Measurements from ENCODE around the gene TBX3.

Gene TBX3

DNA sequence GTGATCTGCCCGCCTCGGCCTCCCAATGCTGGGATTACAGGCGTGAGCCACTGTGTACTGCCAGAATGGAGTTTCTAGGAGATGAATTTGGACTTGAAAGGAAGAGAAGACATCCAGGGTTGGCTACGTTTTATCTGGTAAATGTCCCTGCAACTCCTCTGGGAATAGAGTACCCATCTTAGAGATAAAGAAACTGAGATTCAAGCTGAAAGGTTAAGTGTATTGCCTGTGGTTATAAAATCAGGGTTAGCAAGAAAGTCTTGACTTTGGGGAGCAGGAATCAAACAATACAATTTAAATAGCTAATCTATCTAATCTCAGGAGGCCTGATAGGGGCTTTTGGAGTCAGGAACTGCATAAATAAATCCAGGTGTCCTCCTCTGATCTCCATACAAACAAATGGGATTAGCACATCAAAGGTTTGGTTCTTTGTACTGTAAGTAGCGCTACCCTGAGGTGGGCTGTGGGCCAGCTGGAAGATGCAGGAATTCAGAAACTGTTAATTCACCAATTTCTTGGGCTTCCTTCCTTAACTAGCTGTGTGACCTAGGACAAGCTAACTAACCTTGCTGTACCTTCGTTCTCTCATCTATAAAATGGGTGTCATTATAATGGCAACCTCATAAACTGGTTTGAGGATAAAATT, 45.1 kb downstream of the TBX3 start:
- no peak overlapping the region for H3K4me3 ChIP-seq (ENCODE audit: low read length)
- TF ChIP-seq, protein P1, sequence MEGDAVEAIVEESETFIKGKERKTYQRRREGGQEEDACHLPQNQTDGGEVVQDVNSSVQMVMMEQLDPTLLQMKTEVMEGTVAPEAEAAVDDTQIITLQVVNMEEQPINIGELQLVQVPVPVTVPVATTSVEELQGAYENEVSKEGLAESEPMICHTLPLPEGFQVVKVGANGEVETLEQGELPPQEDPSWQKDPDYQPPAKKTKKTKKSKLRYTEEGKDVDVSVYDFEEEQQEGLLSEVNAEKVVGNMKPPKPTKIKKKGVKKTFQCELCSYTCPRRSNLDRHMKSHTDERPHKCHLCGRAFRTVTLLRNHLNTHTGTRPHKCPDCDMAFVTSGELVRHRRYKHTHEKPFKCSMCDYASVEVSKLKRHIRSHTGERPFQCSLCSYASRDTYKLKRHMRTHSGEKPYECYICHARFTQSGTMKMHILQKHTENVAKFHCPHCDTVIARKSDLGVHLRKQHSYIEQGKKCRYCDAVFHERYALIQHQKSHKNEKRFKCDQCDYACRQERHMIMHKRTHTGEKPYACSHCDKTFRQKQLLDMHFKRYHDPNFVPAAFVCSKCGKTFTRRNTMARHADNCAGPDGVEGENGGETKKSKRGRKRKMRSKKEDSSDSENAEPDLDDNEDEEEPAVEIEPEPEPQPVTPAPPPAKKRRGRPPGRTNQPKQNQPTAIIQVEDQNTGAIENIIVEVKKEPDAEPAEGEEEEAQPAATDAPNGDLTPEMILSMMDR (conservative IDR thresholded peaks at IDR 0.05; ENCODE audit: low read length), result no peak
- DNase-seq (ENCODE audit: low read depth), result no peak

DNA sequence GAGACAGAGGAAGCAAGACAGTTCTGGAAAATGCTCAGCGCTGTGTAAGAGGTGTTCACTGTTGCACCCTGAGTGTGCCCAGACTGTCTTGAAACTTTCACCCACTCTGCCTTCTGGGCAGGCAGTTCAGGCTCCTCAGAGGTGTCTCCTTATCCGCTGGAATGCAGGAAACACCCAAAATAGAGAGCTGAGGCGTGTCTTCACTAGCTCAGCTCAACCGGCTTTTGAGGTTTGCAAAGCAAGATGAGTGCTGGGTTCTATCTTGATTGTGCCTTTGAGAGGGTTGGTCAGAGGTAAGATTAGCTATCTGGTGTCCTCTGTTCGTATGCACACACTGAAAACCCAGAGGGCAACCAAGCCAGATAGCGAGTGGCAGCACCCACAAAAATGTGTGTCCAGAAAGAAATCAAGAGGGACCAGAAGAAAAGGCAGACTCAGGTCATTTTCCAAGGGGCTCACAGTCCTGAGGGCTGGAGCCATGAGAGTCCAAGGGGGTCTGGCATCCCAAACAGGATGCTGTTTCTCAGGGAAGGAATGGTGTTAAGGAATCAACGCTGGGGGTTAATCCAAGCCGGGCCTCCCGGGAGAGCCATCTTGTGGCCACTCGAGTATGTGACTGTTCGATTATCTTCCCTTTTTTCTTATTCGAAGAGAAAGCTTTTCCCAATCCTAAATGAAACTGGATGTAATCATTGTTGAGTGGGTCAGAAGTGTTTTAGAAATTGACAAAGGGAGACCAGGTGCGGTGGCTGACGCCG, 47.1 kb downstream of the TBX3 start:
- peak; percentile 18 for DNase-seq (ENCODE audit: low read depth)
- TF ChIP-seq, protein P1 (conservative IDR thresholded peaks at IDR 0.05; ENCODE audit: low read length), result peak; percentile 55
- H3K4me3 ChIP-seq (ENCODE audit: low read length), result no peak overlapping the region

DNA sequence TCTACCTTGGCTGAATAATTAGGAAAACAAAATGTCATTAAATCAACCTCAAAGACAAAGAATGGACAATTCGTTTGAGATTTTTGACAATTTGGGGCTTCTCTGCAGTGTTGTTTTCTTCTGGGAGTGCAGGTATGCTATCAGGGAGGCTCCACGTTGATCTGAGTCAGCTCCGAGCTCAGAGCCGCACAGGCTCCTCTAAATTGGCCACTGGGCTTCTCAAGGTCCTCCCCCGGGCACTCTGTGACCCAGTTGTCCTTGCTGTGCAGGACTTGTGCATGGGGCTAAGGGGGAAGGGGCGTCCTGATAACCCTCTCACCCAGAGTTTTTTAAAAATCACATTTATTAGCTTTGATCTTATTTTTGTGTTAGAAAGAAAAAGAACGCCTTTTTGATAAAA, 52.7 kb downstream of the TBX3 start:
- TF ChIP-seq, protein P1 (conservative IDR thresholded peaks at IDR 0.05; ENCODE audit: low read length), result no peak
- no peak overlapping the region for H3K4me3 ChIP-seq (ENCODE audit: low read length)
- DNase-seq (ENCODE audit: low read depth), result no peak

DNA sequence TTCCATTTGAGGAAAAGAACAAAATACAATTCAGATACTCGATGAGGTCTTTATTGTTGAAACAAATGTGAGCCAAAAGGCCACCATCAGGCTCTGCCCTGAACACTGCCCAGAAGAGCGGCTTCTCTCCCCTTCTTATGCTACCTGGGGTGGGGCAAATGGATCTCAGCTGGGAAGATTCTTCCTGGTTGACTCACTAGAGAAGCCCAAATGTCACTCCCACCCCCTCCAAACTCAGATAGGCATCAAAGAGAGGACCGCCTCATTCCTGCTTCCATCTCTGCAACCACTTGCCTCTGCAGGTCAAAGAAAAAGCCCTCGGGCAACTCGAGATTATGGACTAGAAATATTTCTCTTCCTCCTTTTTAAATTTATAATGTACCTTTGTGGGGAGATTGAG, 55.8 kb downstream of the TBX3 start:
- H3K4me3 ChIP-seq (ENCODE audit: low read length), result no peak overlapping the region
- TF ChIP-seq, protein P1 (conservative IDR thresholded peaks at IDR 0.05; ENCODE audit: low read length), result no peak
- DNase-seq (ENCODE audit: low read depth), result no peak

DNA sequence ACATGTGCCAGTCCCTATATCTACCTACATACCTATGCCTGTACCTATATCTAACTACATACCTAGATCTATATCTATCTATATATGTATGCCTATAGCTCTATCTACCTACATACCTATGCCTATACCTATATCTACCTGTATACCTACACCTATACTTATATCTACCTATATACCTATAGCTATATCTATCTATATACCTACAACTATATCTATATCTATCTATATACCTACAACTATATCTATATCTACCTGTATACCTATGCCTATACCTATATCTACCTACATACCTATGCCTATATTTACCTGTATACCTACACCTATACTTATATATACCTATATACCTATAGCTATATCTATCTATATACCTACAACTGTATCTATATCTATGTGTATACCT, 56.6 kb downstream of the TBX3 start:
- TF ChIP-seq, protein P1 (conservative IDR thresholded peaks at IDR 0.05; ENCODE audit: low read length), result no peak
- H3K4me3 ChIP-seq (ENCODE audit: low read length), result no peak overlapping the region
- DNase-seq (ENCODE audit: low read depth), result no peak

DNA sequence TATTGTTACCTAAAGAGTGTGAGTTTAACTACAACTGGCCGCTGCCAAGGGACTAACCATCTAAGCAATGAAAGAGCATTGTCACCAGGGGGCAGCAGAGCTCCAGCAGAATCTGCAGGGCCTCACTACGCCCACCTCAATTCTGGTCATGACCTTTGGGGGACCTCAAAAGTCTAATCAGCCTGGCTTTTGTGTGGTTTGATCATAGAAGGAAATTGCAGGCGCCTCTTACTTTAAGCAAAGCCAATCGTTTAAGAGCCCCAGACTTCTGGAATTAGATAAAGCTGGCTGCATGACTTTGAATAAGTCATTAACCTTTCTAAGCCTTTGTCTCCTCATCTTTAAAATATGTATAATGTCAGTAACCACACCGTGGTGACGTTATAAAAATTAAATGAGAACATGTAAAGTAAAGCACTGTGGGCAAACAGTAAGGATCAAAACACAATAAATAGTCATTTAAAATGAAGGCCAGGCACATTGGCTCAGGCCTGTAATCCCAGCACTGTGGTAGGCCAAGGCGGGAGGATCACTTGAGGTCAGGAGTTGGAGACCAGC, 58.6 kb downstream of the TBX3 start:
- no peak overlapping the region for H3K4me3 ChIP-seq (ENCODE audit: low read length)
- TF ChIP-seq, protein P1 (conservative IDR thresholded peaks at IDR 0.05; ENCODE audit: low read length), result peak; percentile 84
- peak; percentile 49 for DNase-seq (ENCODE audit: low read depth)

DNA sequence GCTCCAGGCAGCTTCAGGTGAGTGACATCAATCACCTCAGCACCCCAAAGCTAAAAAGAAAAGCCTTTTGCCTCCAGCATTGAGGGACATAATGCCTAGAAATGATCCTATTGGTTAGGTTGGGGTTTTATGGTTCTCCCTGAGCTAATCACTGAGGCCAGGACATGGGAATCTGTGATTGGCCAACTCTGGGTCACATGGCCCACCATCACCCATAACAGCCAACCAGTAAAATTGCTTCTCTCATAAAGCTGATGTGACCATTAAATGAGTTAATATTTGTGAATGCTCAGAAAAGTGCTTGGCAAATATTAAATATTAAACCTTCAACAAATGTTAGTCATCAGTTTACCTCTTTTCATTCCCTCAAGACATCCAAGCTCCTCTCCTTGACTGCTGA, 60.2 kb downstream of the TBX3 start:
- no peak for DNase-seq (ENCODE audit: low read depth)
- H3K4me3 ChIP-seq (ENCODE audit: low read length), result no peak overlapping the region
- TF ChIP-seq, protein P1 (conservative IDR thresholded peaks at IDR 0.05; ENCODE audit: low read length), result no peak

All from AG10803 (cell line).